Tibial nerve (tissue), 3 donors: Measurements from ENCODE around the gene AOPEP.

Experiments used
- CTCF ChIP-seq, 5 experiments: fragments of 200-600 bp in 3 of 5; fragments of 450-650 bp in 2 of 5; sonication (generic) in 3 of 5; IDR thresholded peaks; one replicate each; pipeline ENCODE4 v1.5.1; 2016 to 2019; ENCODE audit warnings: antibody characterized with exemption in 5 of 5, mild to moderate bottlenecking in 3 of 5, moderate library complexity in 2 of 5
- POLR2A ChIP-seq, 2 donors: fragments of 450-650 bp; IDR thresholded peaks; one replicate each; pipeline ENCODE4 v1.6.1; 2017; ENCODE audit warnings: antibody characterized with exemption in 2 of 2, mild to moderate bottlenecking in 2 of 2, moderate library complexity in 2 of 2

DNA sequence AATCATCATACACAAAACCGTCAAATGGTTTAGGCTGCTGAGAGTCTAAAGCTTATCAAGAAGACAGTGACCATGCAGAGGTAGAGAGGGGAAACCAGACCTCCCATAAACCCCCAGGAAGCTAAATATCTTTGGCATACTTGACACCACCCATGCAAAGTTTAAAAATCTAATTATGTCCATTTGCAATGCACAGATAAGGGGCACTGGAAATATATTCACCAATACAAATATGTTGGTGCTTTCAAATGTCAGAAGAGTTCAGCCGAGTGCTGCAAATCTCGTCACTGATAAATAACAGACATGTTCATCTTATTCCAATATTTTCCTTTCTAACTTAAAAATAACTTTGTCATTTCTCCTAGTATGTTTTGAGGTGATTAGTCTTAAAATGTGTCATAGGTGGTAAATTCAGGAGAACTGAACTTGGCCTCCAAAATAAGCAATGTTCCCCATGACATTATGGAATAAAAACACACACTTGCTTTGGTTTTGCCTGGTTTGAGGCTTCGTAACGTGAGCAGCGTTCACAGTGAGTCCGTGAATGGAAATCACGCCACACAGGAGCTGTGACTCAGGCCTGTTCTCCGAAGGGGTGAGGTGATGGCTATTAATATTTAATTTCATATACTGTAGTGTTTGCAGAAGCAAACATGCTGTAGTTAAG, 182.2 kb downstream of the AOPEP start:
- TF ChIP-seq CTCF (IDR thresholded peaks at IDR 0.05) (no peak), POLR2A (IDR thresholded peaks at IDR 0.05) (no peak)
